ENCODE data around the gene AIRE.
"Not testable (repeated sequence)": the region's sequence is repeated elsewhere in the genome, so short reads cannot be mapped to it uniquely, and the experiment has no call there.

AIRE gene

GRCh38 chr21:44337449-44337848 is 51.8 kb downstream of the AIRE start:
- no peak overlapping the region for H3K4me3 ChIP-seq (ENCODE audit: low read length)
- no peak for TF ChIP-seq CTCF (conservative IDR thresholded peaks at IDR 0.05; ENCODE audit: low read depth, low read length)
- DNase-seq (ENCODE audit: low read depth), result no peak

- DNase-seq (ENCODE audit: low read depth), result peak; percentile 47
- H3K4me3 ChIP-seq (ENCODE audit: low read length), result peak overlapping the region; percentile 52
- peak; percentile 59 for TF ChIP-seq CTCF (conservative IDR thresholded peaks at IDR 0.05; ENCODE audit: low read depth, low read length)
Measured at GRCh38 chr21:44337941-44338895, 52.5 kb downstream of the AIRE start.

GRCh38 chr21:44338971-44339910 is 53.6 kb downstream of the AIRE start, which contains the start of gene CFAP410:
Gene CFAP410, minus strand, starts transcription at chr21:44339390. Its CDS starts 196 bp downstream, at chr21:44339194.
- H3K4me3 ChIP-seq (ENCODE audit: low read length), result peak within 1 kb of the TSS; percentile 98
- DNase-seq (ENCODE audit: low read depth), result peak; percentile 83
- no peak for TF ChIP-seq CTCF (conservative IDR thresholded peaks at IDR 0.05; ENCODE audit: low read depth, low read length)

GRCh38 chr21:44341726-44342458 is 56.2 kb downstream of the AIRE start:
- not testable (repeated sequence) for H3K4me3 ChIP-seq (ENCODE audit: low read length); DNase-seq (ENCODE audit: low read depth)

- H3K4me3 ChIP-seq (ENCODE audit: low read length); DNase-seq (ENCODE audit: low read depth): not testable (repeated sequence)
Measured at GRCh38 chr21:44342981-44343380, 57.3 kb downstream of the AIRE start.

GRCh38 chr21:44344541-44345183 is 59.0 kb downstream of the AIRE start:
- no peak for TF ChIP-seq CTCF (conservative IDR thresholded peaks at IDR 0.05; ENCODE audit: low read depth, low read length)
- no peak for DNase-seq (ENCODE audit: low read depth)
- H3K4me3 ChIP-seq (ENCODE audit: low read length), result no peak overlapping the region

GRCh38 chr21:44345495-44345894 is 59.8 kb downstream of the AIRE start:
- no peak for TF ChIP-seq CTCF (conservative IDR thresholded peaks at IDR 0.05; ENCODE audit: low read depth, low read length)
- no peak for DNase-seq (ENCODE audit: low read depth)
- H3K4me3 ChIP-seq (ENCODE audit: low read length), result no peak overlapping the region

Data from retinal pigment epithelial cell (primary cell).